Kidney (tissue), 14 donors: Measurements from ENCODE around the gene FAM219A. TPM values are rescaled to one million over a fixed set of nuclear protein-coding genes. Genes with fewer than 3 reads are reported as not detected.

Experiments
- DNase-seq, 5 donors: peaks; one replicate each; pipeline ENCODE4 v3.0.0-alpha.2; 2013 to 2020
- FAIRE-seq: peaks from 2 replicates; lab custom pipeline; 2012; peaks lifted over from hg19 to GRCh38; lab: Jason Lieb, UNC
- H3K27ac ChIP-seq, 2 donors: one replicate each; pipeline ENCODE4 v1.7.0; 2013; ENCODE audit warnings: low read depth in 2 of 2, low read length in 2 of 2, inconsistent platforms in 1 of 2
- H3K27me3 ChIP-seq: one replicate; pipeline ENCODE4 v1.7.1; 2013; ENCODE audit warnings: low read length, inconsistent platforms; ENCODE audit not compliant: control insufficient read depth, insufficient read depth
- H3K36me3 ChIP-seq, 3 donors: one replicate each; pipeline versions ENCODE4 v1.7.0 to v1.7.1; 2013; ENCODE audit warnings: low read length in 3 of 3, control low read depth in 1 of 3, inconsistent platforms in 1 of 3; ENCODE audit not compliant: insufficient read depth in 3 of 3, control insufficient read depth in 2 of 3
- H3K4me1 ChIP-seq, 3 donors: one replicate each; pipeline versions ENCODE4 v1.7.0 to v1.7.1; 2013; ENCODE audit warnings: low read length in 3 of 3, inconsistent platforms in 1 of 3, low read depth in 1 of 3; ENCODE audit not compliant: control insufficient read depth in 2 of 3, insufficient read depth in 2 of 3
- H3K4me3 ChIP-seq, 3 donors: one replicate each; pipeline versions ENCODE4 v1.7.0 to v1.8.1; 2013; ENCODE audit warnings: low read length in 3 of 3, control low read depth in 1 of 3, inconsistent platforms in 1 of 3
- H3K9ac ChIP-seq, 3 donors: one replicate each; pipeline versions ENCODE4 v1.7.0 to v1.7.1; 2013; ENCODE audit warnings: low read length in 3 of 3, control low read depth in 1 of 3, inconsistent platforms in 1 of 3
- H3K9me3 ChIP-seq, 3 donors: one replicate each; pipeline versions ENCODE4 v1.7.0 to v1.7.1; 2013; ENCODE audit warnings: low read length in 3 of 3, control low read depth in 1 of 3, inconsistent platforms in 1 of 3; ENCODE audit not compliant: control insufficient read depth in 2 of 3, insufficient read depth in 1 of 3
- CTCF ChIP-seq: IDR thresholded peaks from 3 replicates; pipeline ENCODE4 v1.5.1; 2012; ENCODE audit warnings: mild to moderate bottlenecking, moderate library complexity, borderline replicate concordance; ENCODE audit not compliant: insufficient read depth; ENCODE audit errors: extremely low read depth
- intact Hi-C: fragments of 100-400 bp; cut with DNase I; formaldehyde crosslinking; loops from one replicate; pipeline ENCODE4 v1.11.1; 2022
- polyA plus RNA-seq: library from polyadenylated mRNA; stranded (reverse); fragments of 350-450 nt; fragmentation: Illumina TruSeq; extraction: RNeasy Lipid Tissue Mini Kit (QIAGEN cat#74804); gene quantifications from one replicate; pipeline ENCODE4 v1.2.3, GENCODE V29; 2014; ENCODE audit warnings: low read depth, low replicate concordance; ENCODE audit not compliant: insufficient read depth
- total RNA-seq: library from RNA; stranded (reverse); fragmentation: NEBNext Ultra II Directional; extraction: Animal tissue kit (Norgen Biotek cat#: 25700); gene quantifications from one replicate; pipeline ENCODE4 v1.2.1, GENCODE V29; 2021
- donor health status: control.
- donor health status: control.
- donor health status: control.
- donor health status: control.
- donor health status: control.
- donor health status: DM: yes; HTN: yes; CAD: no.
- donor health status: Normal renal cell carcinoma (clear cell type).

FAM219A gene
- total and polyA plus RNA-seq, 2 donors from 2014 or later, result 8.7 to 21.1 TPM

- Histone ChIP-seq H3K27me3 (no peaks in the 10 kb centered on the region), H3K9ac (no peak overlapping the region), H3K4me1 (peaks cover 0 to 2% (median 0%) of the 10 kb centered on the region in 3 donors), H3K27ac (no peak overlapping the region), H3K4me3 (no peak overlapping the region), H3K36me3 (no peaks in the 10 kb centered on the region), H3K9me3 (no peaks in the 10 kb centered on the region)
- DNase-seq, result no peak
- no peak for FAIRE-seq
- intact Hi-C loops, result loop anchor here (10.0 kb wide), 1 partner anchor 48 kb away; no protein-coding TSS in a partner anchor
- no peak for TF ChIP-seq CTCF
Observed at GRCh38 chr9:34446468-34446891, 11.9 kb downstream of the FAM219A start.

GRCh38 chr9:34443976-34444375 is 14.4 kb downstream of the FAM219A start:
- intact Hi-C loops, result loop anchor here (10.0 kb wide), 1 partner anchor 51 kb away; no protein-coding TSS in a partner anchor
- Histone ChIP-seq H3K9ac (no peak overlapping the region), H3K27ac (no peak overlapping the region), H3K27me3 (no peaks in the 10 kb centered on the region), H3K4me3 (no peak overlapping the region), H3K36me3 (no peaks in the 10 kb centered on the region), H3K9me3 (no peaks in the 10 kb centered on the region), H3K4me1 (peaks cover 0 to 2% (median 0%) of the 10 kb centered on the region in 3 donors)
- FAIRE-seq, result no peak
- DNase-seq, result no peak
- TF ChIP-seq CTCF, result no peak

GRCh38 chr9:34443533-34443932 is 14.8 kb downstream of the FAM219A start:
- FAIRE-seq (no peak), DNase-seq (no peak)
- Histone ChIP-seq H3K4me1 (peaks cover 0 to 2% (median 0%) of the 10 kb centered on the region in 3 donors), H3K36me3 (no peaks in the 10 kb centered on the region), H3K4me3 (no peak overlapping the region), H3K9me3 (no peaks in the 10 kb centered on the region), H3K27ac (no peak overlapping the region), H3K9ac (no peak overlapping the region), H3K27me3 (no peaks in the 10 kb centered on the region)
- intact Hi-C loops, result loop anchor here (10.0 kb wide), 1 partner anchor 51 kb away; no protein-coding TSS in a partner anchor
- TF ChIP-seq CTCF, result no peak

- TF ChIP-seq CTCF, result no peak
- no peaks in the 10 kb centered on the region for H3K9me3 ChIP-seq
- H3K27me3 ChIP-seq, result no peaks in the 10 kb centered on the region
- H3K4me3 ChIP-seq, result no peak overlapping the region
- no peak for DNase-seq
- peaks cover 0 to 2% (median 0%) of the 10 kb centered on the region in 3 donors for H3K4me1 ChIP-seq
- intact Hi-C loops, result loop anchor here (10.0 kb wide), 1 partner anchor 52 kb away; no protein-coding TSS in a partner anchor
- no peak overlapping the region for H3K9ac ChIP-seq
- no peak overlapping the region for H3K27ac ChIP-seq
- no peaks in the 10 kb centered on the region for H3K36me3 ChIP-seq
- FAIRE-seq, result peak; percentile 13
Observed at GRCh38 chr9:34442770-34443169, 15.6 kb downstream of the FAM219A start.
